HepG2 (cell line): Measurements from ENCODE around the gene INO80B. TPM values are rescaled to one million over a fixed set of nuclear protein-coding genes. Genes with fewer than 3 reads are reported as not detected.

ENCODE experiments used
- CBX5 ChIP-seq: sonication (generic); formaldehyde crosslinking; IDR thresholded peaks from 2 replicates; pipeline ENCODE4 v1.4.0; 2020; ENCODE audit warnings: missing genetic modification reagents, borderline replicate concordance
- CEBPG ChIP-seq: IDR thresholded peaks from 2 replicates; pipeline ENCODE4 v1.6.1; 2016
- EP300 ChIP-seq, 3 experiments: sonication (generic) in 1 of 3; formaldehyde crosslinking in 1 of 3; IDR thresholded peaks; 2 replicates each; pipeline versions ENCODE4 v1.5.1 to v1.6.1; 2011 to 2020; ENCODE audit warnings: low read depth in 2 of 3, low read length in 2 of 3, borderline replicate concordance in 1 of 3, improper control_type of control experiment in 1 of 3, mild to moderate bottlenecking in 1 of 3, missing genetic modification reagents in 1 of 3, moderate library complexity in 1 of 3
- FUBP1 ChIP-seq: sonication (generic); formaldehyde crosslinking; IDR thresholded peaks from 2 replicates; pipeline ENCODE4 v1.5.1; 2020; ENCODE audit warnings: missing genetic modification reagents, mild to moderate bottlenecking, borderline replicate concordance
- HDAC6 ChIP-seq: fragments of 200-600 bp; sonication (generic); IDR thresholded peaks from 2 replicates; pipeline ENCODE4 v1.7.0; 2017; ENCODE audit warnings: mild to moderate bottlenecking, antibody characterized with exemption, low read length, low read depth
- IKZF1 ChIP-seq: fragments of 450-650 bp; IDR thresholded peaks from 2 replicates; pipeline ENCODE4 v1.7.1; 2016
- KLF16 ChIP-seq, 2 experiments: sonication (generic) in 1 of 2; formaldehyde crosslinking in 1 of 2; IDR thresholded peaks; 2 replicates each; pipeline versions ENCODE4 v1.6.1 to v1.8.0; 2016 to 2023; ENCODE audit warnings: missing genetic modification reagents in 2 of 2, missing compliant biosample characterization in 1 of 2
- SETDB1 ChIP-seq: sonication (generic); formaldehyde crosslinking; IDR thresholded peaks from 2 replicates; pipeline ENCODE4 v1.5.1; 2020; ENCODE audit warnings: missing genetic modification reagents, mild to moderate bottlenecking, borderline replicate concordance
- ZKSCAN8 ChIP-seq: IDR thresholded peaks from 2 replicates; pipeline ENCODE4 v1.6.1; 2016; ENCODE audit warnings: borderline replicate concordance, missing genetic modification reagents, missing compliant biosample characterization
- ZNF142 ChIP-seq: sonication (generic); formaldehyde crosslinking; IDR thresholded peaks from 2 replicates; pipeline ENCODE4 v1.4.0; 2020; ENCODE audit warnings: missing genetic modification reagents
- ZNF232 ChIP-seq: sonication (generic); formaldehyde crosslinking; IDR thresholded peaks from 2 replicates; pipeline ENCODE4 v1.4.0; 2020; ENCODE audit warnings: missing genetic modification reagents, borderline replicate concordance
- ZNF496 ChIP-seq: sonication (generic); formaldehyde crosslinking; IDR thresholded peaks from 2 replicates; pipeline ENCODE4 v1.8.1; 2023; ENCODE audit warnings: mild to moderate bottlenecking, moderate library complexity, missing genetic modification reagents; ENCODE audit not compliant: insufficient replicate concordance
- ZNF547 ChIP-seq: sonication (generic); formaldehyde crosslinking; IDR thresholded peaks from 2 replicates; pipeline ENCODE4 v1.5.1; 2020; ENCODE audit warnings: mild to moderate bottlenecking, missing genetic modification reagents
- ZNF562 ChIP-seq: sonication (generic); formaldehyde crosslinking; IDR thresholded peaks from 2 replicates; pipeline ENCODE4 v1.8.0; 2022; ENCODE audit warnings: missing genetic modification reagents, borderline replicate concordance
- polyA plus RNA-seq, 8 experiments: library from polyadenylated mRNA; depleted of rRNA in 3 of 8; stranded (reverse) in 7 of 8; unstranded in 1 of 8; fragments of >200 nt; fragmentation: Illumina TruSeq in 4 of 8; extraction: Trizol in 4 of 8; gene quantifications; 2 replicates each; pipeline versions ENCODE4 v1.2.1 to v1.2.3, GENCODE V29; 2011 to 2016; ENCODE audit warnings: low read depth in 4 of 8, missing spikeins in 1 of 8, mixed read lengths in 1 of 8; ENCODE audit not compliant: insufficient read depth in 1 of 8
- total RNA-seq, 5 experiments: library from RNA; depleted of rRNA; stranded (reverse); fragments of >200 nt; fragmentation: Illumina TruSeq; extraction: Trizol; gene quantifications; 2 replicates each; pipeline ENCODE4 v1.2.3, GENCODE V29; 2016; ENCODE audit warnings: low read depth in 1 of 5
- TF ChIP-seq, protein P1 (sequence below), 2 experiments: sonication (generic) in 1 of 2; formaldehyde crosslinking in 1 of 2; IDR thresholded peaks; 2 replicates each; pipeline versions ENCODE4 v1.4.0 to v1.6.1; 2018 to 2020; ENCODE audit warnings: missing genetic modification reagents in 2 of 2, borderline replicate concordance in 1 of 2, low read depth in 1 of 2, mild to moderate bottlenecking in 1 of 2, missing biosample characterization in 1 of 2
- TF ChIP-seq, protein P2 (sequence below): sonication (generic); formaldehyde crosslinking; IDR thresholded peaks from 2 replicates; pipeline ENCODE4 v1.8.1; 2023; ENCODE audit warnings: missing genetic modification reagents, inconsistent platforms, borderline replicate concordance

The INO80B gene
- total and polyA plus RNA-seq, 2 of the 13 experiments (the other 11 are each of a cell fraction or from before 2014, with no cell fraction given) = 6.2 to 14.5 TPM

GRCh38 chr2:74472086-74472944 lies 17.4 kb downstream of the INO80B start, which contains the start of gene MRPL53 (continued):
- TF ChIP-seq, protein P1, sequence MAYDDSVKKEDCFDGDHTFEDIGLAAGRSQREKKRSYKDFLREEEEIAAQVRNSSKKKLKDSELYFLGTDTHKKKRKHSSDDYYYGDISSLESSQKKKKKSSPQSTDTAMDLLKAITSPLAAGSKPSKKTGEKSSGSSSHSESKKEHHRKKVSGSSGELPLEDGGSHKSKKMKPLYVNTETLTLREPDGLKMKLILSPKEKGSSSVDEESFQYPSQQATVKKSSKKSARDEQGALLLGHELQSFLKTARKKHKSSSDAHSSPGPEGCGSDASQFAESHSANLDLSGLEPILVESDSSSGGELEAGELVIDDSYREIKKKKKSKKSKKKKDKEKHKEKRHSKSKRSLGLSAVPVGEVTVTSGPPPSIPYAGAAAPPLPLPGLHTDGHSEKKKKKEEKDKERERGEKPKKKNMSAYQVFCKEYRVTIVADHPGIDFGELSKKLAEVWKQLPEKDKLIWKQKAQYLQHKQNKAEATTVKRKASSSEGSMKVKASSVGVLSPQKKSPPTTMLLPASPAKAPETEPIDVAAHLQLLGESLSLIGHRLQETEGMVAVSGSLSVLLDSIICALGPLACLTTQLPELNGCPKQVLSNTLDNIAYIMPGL (CRISPR knock-in tag; IDR thresholded peaks at IDR 0.05; ENCODE audit: borderline replicate concordance in 1 of 2, low read depth in 1 of 2) = peak; percentile 89 to 96; a peak in 3 of 4 replicates
- TF ChIP-seq, protein P2, sequence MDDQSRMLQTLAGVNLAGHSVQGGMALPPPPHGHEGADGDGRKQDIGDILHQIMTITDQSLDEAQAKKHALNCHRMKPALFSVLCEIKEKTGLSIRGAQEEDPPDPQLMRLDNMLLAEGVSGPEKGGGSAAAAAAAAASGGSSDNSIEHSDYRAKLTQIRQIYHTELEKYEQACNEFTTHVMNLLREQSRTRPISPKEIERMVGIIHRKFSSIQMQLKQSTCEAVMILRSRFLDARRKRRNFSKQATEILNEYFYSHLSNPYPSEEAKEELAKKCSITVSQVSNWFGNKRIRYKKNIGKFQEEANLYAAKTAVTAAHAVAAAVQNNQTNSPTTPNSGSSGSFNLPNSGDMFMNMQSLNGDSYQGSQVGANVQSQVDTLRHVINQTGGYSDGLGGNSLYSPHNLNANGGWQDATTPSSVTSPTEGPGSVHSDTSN = no peak
- TF ChIP-seq CEBPG (CRISPR knock-in tag) (peak; percentile 81), ZNF496 (CRISPR knock-in tag) (no peak), CBX5 (CRISPR knock-in tag) (peak; percentile 88), IKZF1 (no peak), EP300 (IDR thresholded peaks at IDR 0.05; ENCODE audit: low read depth in 2 of 2, low read length in 2 of 2) (peak in 1 of 2 experiments; percentile 54; a peak in 2 of 4 replicates), EP300 (CRISPR knock-in tag; IDR thresholded peaks at IDR 0.05; ENCODE audit: borderline replicate concordance) (peak; percentile 67), FUBP1 (CRISPR knock-in tag) (peak; percentile 99), ZNF232 (CRISPR knock-in tag) (peak; percentile 94; the same call in 1 of the 2 replicates), ZNF547 (CRISPR knock-in tag) (peak; percentile 97), KLF16 (CRISPR knock-in tag; IDR thresholded peaks at IDR 0.05) (peak in 1 of 2 experiments; percentile 97; a peak in 2 of 4 replicates), ZKSCAN8 (peak; percentile 73; the same call in 1 of the 2 replicates), ZNF562 (CRISPR knock-in tag) (no peak), ZNF142 (peak; percentile 94), SETDB1 (no peak; the same call in 1 of the 2 replicates), HDAC6 (no peak)
